CD4-positive, alpha-beta T cell (primary cell): Measurements from ENCODE around the gene NKAIN2. TPM values are rescaled to one million over a fixed set of nuclear protein-coding genes. Genes with fewer than 3 reads are reported as not detected.

Experiments used
- ATAC-seq: fragments of 200-7000 bp; cut with Tn5 transposase; one replicate; pipeline ENCODE4 v1.10.0; 2022; ENCODE audit warnings: mild to moderate bottlenecking; ENCODE audit not compliant: poor library complexity
- CTCF ChIA-PET: fragments of 350-600 bp; sonication (Branson Sonifier 250); formaldehyde crosslinking; loops from one replicate; lab custom pipeline; 2021; ENCODE audit warnings: antibody characterized with exemption, inconsistent platforms; lab: Charles Lee
- POLR2A ChIA-PET: fragments of 350-600 bp; sonication (Branson Sonifier 250); formaldehyde crosslinking; loops from one replicate; lab custom pipeline; 2021; ENCODE audit warnings: antibody characterized with exemption, inconsistent platforms; lab: Charles Lee
- DNase-seq, 14 experiments: peaks; one replicate each; pipeline ENCODE4 v3.0.0-alpha.2; 2013 to 2020; ENCODE audit warnings: mixed read lengths in 2 of 14
- H3K27ac ChIP-seq, 2 donors: one replicate each; pipeline versions ENCODE4 v1.5.1 to v1.7.0; 2013; ENCODE audit warnings: low read length in 2 of 2, low read depth in 1 of 2, mild to moderate bottlenecking in 1 of 2
- H3K27me3 ChIP-seq, 2 experiments: 1 replicate in 1 of 2; 2 replicates in 1 of 2; pipeline versions ENCODE4 v1.6.1 to v1.7.0; 2013; ENCODE audit warnings: low read length in 2 of 2, control low read depth in 1 of 2, mild to moderate bottlenecking in 1 of 2, moderate library complexity in 1 of 2; ENCODE audit not compliant: insufficient read depth in 2 of 2, control insufficient read depth in 1 of 2
- H3K36me3 ChIP-seq: one replicate; pipeline ENCODE4 v1.6.1; 2013; ENCODE audit warnings: low read length, control low read depth; ENCODE audit not compliant: insufficient read depth
- H3K4me1 ChIP-seq: one replicate; pipeline ENCODE4 v1.6.1; 2013; ENCODE audit warnings: low read length, control low read depth; ENCODE audit not compliant: insufficient read depth
- H3K4me3 ChIP-seq: one replicate; pipeline ENCODE4 v1.5.1; 2013; ENCODE audit warnings: mild to moderate bottlenecking, low read length, moderate library complexity
- H3K9me3 ChIP-seq, 2 experiments: 1 replicate in 1 of 2; 2 replicates in 1 of 2; pipeline versions ENCODE4 v1.6.1 to v1.7.0; 2013; ENCODE audit warnings: low read length in 2 of 2, mild to moderate bottlenecking in 2 of 2, control low read depth in 1 of 2, moderate library complexity in 1 of 2; ENCODE audit not compliant: control insufficient read depth in 1 of 2, insufficient read depth in 1 of 2
- H3K27ac Mint-ChIP-seq: one replicate; pipeline ENCODE4 v1.8.0; 2020; ENCODE audit warnings: mixed read lengths
- H3K27me3 Mint-ChIP-seq: one replicate; pipeline ENCODE4 v1.8.0; 2021; ENCODE audit warnings: mixed read lengths
- H3K36me3 Mint-ChIP-seq: one replicate; pipeline ENCODE4 v1.8.0; 2021; ENCODE audit warnings: low read depth, mixed read lengths
- H3K4me1 Mint-ChIP-seq: one replicate; pipeline ENCODE4 v1.8.0; 2021; ENCODE audit warnings: low read depth, mixed read lengths
- H3K4me3 Mint-ChIP-seq: one replicate; pipeline ENCODE4 v1.8.0; 2020; ENCODE audit warnings: mild to moderate bottlenecking, mixed read lengths
- H3K9me3 Mint-ChIP-seq: one replicate; pipeline ENCODE4 v1.8.0; 2020; ENCODE audit warnings: mixed read lengths
- intact Hi-C, 2 experiments: fragments of 100-400 bp; cut with DNase I in 1 of 2; cut with micrococcal nuclease in 1 of 2; formaldehyde crosslinking; loops; one replicate each; pipeline versions ENCODE4 v1.15.1 to v1.9.0; 2023 to 2025; cut with DNase I, micrococcal nuclease
- total RNA-seq, 174 experiments: library from RNA in 2 of 174; stranded (reverse) in 2 of 174; gene quantifications; one replicate each; pipeline ENCODE4 v1.2.3 and lab custom pipeline; 2021 to 2026
- TF ChIP-seq, protein P1 (sequence below): fragments of 200-600 bp; IDR thresholded peaks from one replicate; pipeline ENCODE4 v1.8.0; 2022; ENCODE audit warnings: antibody characterized with exemption, mild to moderate bottlenecking

NKAIN2 gene
- total RNA-seq, 2 experiments from 2014 or later: not detected

GRCh38 chr6:124008000-124008987, 204.6 kb downstream of the NKAIN2 start:
- TF ChIP-seq, protein P1, sequence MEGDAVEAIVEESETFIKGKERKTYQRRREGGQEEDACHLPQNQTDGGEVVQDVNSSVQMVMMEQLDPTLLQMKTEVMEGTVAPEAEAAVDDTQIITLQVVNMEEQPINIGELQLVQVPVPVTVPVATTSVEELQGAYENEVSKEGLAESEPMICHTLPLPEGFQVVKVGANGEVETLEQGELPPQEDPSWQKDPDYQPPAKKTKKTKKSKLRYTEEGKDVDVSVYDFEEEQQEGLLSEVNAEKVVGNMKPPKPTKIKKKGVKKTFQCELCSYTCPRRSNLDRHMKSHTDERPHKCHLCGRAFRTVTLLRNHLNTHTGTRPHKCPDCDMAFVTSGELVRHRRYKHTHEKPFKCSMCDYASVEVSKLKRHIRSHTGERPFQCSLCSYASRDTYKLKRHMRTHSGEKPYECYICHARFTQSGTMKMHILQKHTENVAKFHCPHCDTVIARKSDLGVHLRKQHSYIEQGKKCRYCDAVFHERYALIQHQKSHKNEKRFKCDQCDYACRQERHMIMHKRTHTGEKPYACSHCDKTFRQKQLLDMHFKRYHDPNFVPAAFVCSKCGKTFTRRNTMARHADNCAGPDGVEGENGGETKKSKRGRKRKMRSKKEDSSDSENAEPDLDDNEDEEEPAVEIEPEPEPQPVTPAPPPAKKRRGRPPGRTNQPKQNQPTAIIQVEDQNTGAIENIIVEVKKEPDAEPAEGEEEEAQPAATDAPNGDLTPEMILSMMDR: no peak
- H3K4me3 Mint-ChIP-seq: no peak overlapping the region
- H3K27ac Mint-ChIP-seq: no peak overlapping the region
- Histone ChIP-seq H3K9me3 (no peaks in the 10 kb centered on the region), H3K4me3 (no peak overlapping the region), H3K27me3 (no peaks in the 10 kb centered on the region), H3K27ac (no peak overlapping the region), H3K4me1 (no peaks in the 10 kb centered on the region), H3K36me3 (no peaks in the 10 kb centered on the region)
- no peaks in the 10 kb centered on the region for H3K27me3 Mint-ChIP-seq
- no peaks in the 10 kb centered on the region for H3K4me1 Mint-ChIP-seq
- intact Hi-C loops: no loop called here
- H3K9me3 Mint-ChIP-seq: peaks cover 2% of the 10 kb centered on the region
- CTCF ChIA-PET: no interaction called here
- ATAC-seq (no peak), DNase-seq (no peak)
- POLR2A ChIA-PET: no interaction called here
- H3K36me3 Mint-ChIP-seq: no peaks in the 10 kb centered on the region

GRCh38 chr6:124008988-124009765, 205.5 kb downstream of the NKAIN2 start:
- H3K27me3 ChIP-seq: no peaks in the 10 kb centered on the region
- intact Hi-C loops: no loop called here
- H3K4me1 Mint-ChIP-seq: no peaks in the 10 kb centered on the region
- TF ChIP-seq, protein P1: no peak
- H3K27me3 Mint-ChIP-seq: no peaks in the 10 kb centered on the region
- no peak overlapping the region for H3K27ac ChIP-seq
- peaks cover 2% of the 10 kb centered on the region for H3K9me3 Mint-ChIP-seq
- no peak overlapping the region for H3K4me3 Mint-ChIP-seq
- no peaks in the 10 kb centered on the region for H3K36me3 Mint-ChIP-seq
- ChIA-PET CTCF (no interaction called here), POLR2A (no interaction called here)
- no peak for DNase-seq
- no peaks in the 10 kb centered on the region for H3K9me3 ChIP-seq
- ATAC-seq: no peak
- no peaks in the 10 kb centered on the region for H3K36me3 ChIP-seq
- no peak overlapping the region for H3K4me3 ChIP-seq
- no peak overlapping the region for H3K27ac Mint-ChIP-seq
- H3K4me1 ChIP-seq: no peaks in the 10 kb centered on the region

DNA sequence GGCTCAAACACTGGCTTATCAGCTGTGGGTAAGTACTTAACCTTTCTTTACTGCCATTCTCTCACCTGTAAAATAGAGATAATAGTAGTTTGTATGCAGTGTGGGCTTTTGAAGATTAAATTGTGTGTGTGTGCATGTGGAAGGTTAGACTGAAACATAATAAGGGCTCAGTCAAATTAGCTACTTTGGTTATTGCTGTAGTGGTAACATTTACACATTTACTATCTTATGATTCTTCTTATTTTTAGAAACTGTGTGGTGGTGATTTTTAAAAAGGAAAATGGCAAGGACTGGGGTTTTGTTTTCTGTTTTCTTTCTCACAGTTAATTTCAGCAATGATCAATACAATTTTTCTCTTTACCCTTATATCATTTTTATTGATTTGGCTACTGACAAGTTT, 206.9 kb downstream of the NKAIN2 start:
- CTCF ChIA-PET: no interaction called here
- ATAC-seq (no peak), DNase-seq (no peak)
- no peak overlapping the region for H3K4me3 Mint-ChIP-seq
- intact Hi-C loops: no loop called here
- no peak overlapping the region for H3K27ac Mint-ChIP-seq
- TF ChIP-seq, protein P1: no peak
- no peaks in the 10 kb centered on the region for H3K27me3 Mint-ChIP-seq
- H3K9me3 ChIP-seq: no peaks in the 10 kb centered on the region
- H3K4me3 ChIP-seq: no peak overlapping the region
- H3K27ac ChIP-seq: no peak overlapping the region
- H3K4me1 Mint-ChIP-seq: no peaks in the 10 kb centered on the region
- H3K27me3 ChIP-seq: no peaks in the 10 kb centered on the region
- H3K36me3 ChIP-seq: no peaks in the 10 kb centered on the region
- H3K9me3 Mint-ChIP-seq: peaks cover 2% of the 10 kb centered on the region
- H3K4me1 ChIP-seq: no peaks in the 10 kb centered on the region
- POLR2A ChIA-PET: no interaction called here
- H3K36me3 Mint-ChIP-seq: no peaks in the 10 kb centered on the region
